H9 (cell line): ENCODE data around the gene CHCHD6. TPM values are rescaled to one million over a fixed set of nuclear protein-coding genes. Genes with fewer than 3 reads are reported as not detected.

Source experiments
- DNase-seq: peaks from one replicate; pipeline ENCODE4 v3.0.0-alpha.2; 2017
- H2AFZ ChIP-seq: one replicate; pipeline ENCODE4 v1.6.1; 2013; ENCODE audit warnings: mild to moderate bottlenecking, low read length, control low read depth, moderate library complexity
- H2AK5ac ChIP-seq: 2 replicates; pipeline ENCODE4 v1.6.1; 2013; ENCODE audit warnings: low read length, control low read depth, mixed read lengths; ENCODE audit not compliant: insufficient read length
- H2BK120ac ChIP-seq: one replicate; pipeline ENCODE4 v1.6.1; 2013; ENCODE audit warnings: low read depth, mild to moderate bottlenecking, low read length, control low read depth, inconsistent platforms; ENCODE audit not compliant: poor library complexity, severe bottlenecking
- H2BK12ac ChIP-seq: 2 replicates; pipeline ENCODE4 v1.6.1; 2013; ENCODE audit warnings: low read length, control low read depth, mixed read lengths, low read depth; ENCODE audit not compliant: insufficient read length
- H2BK15ac ChIP-seq: 2 replicates; pipeline ENCODE4 v1.6.1; 2013; ENCODE audit warnings: low read depth, low read length, control low read depth
- H2BK20ac ChIP-seq: one replicate; pipeline ENCODE4 v1.6.1; 2013; ENCODE audit warnings: low read depth, mild to moderate bottlenecking, low read length, control low read depth, inconsistent platforms; ENCODE audit not compliant: poor library complexity, severe bottlenecking
- H2BK5ac ChIP-seq: 2 replicates; pipeline ENCODE4 v1.6.1; 2013; ENCODE audit warnings: low read length, control low read depth, mixed read lengths; ENCODE audit not compliant: insufficient read length
- H3K14ac ChIP-seq: 2 replicates; pipeline ENCODE4 v1.6.1; 2013; ENCODE audit warnings: low read length, control low read depth; ENCODE audit not compliant: insufficient read depth
- H3K18ac ChIP-seq: 2 replicates; pipeline ENCODE4 v1.6.1; 2013; ENCODE audit warnings: low read depth, mild to moderate bottlenecking, mixed read lengths, low read length, control low read depth; ENCODE audit not compliant: insufficient read length
- H3K23ac ChIP-seq: 2 replicates; pipeline ENCODE4 v1.6.1; 2013; ENCODE audit warnings: low read length, control low read depth, mixed read lengths, low read depth; ENCODE audit not compliant: insufficient read length
- H3K23me2 ChIP-seq: 2 replicates; pipeline ENCODE4 v1.6.1; 2013; ENCODE audit warnings: low read depth, mild to moderate bottlenecking, mixed read lengths, low read length, control low read depth; ENCODE audit not compliant: insufficient read length, poor library complexity, severe bottlenecking
- H3K27ac ChIP-seq: 2 replicates; pipeline ENCODE4 v1.5.1; 2013; ENCODE audit warnings: low read length, control low read depth, mixed read lengths, low read depth; ENCODE audit not compliant: insufficient read length
- H3K27me3 ChIP-seq: 2 replicates; pipeline ENCODE4 v1.6.1; 2013; ENCODE audit warnings: low read length, control low read depth, inconsistent platforms; ENCODE audit not compliant: insufficient read depth
- H3K4ac ChIP-seq: 2 replicates; pipeline ENCODE4 v1.6.1; 2013; ENCODE audit warnings: low read depth, mild to moderate bottlenecking, control low read depth, inconsistent platforms, low read length, moderate library complexity
- H3K4me1 ChIP-seq: 2 replicates; pipeline ENCODE4 v1.6.1; 2013; ENCODE audit warnings: low read length, control low read depth, inconsistent platforms; ENCODE audit not compliant: insufficient read depth
- H3K4me2 ChIP-seq: 2 replicates; pipeline ENCODE4 v1.6.1; 2013; ENCODE audit warnings: low read length, control low read depth, mixed read lengths; ENCODE audit not compliant: insufficient read length, insufficient read depth
- H3K56ac ChIP-seq: 2 replicates; pipeline ENCODE4 v1.6.1; 2013; ENCODE audit warnings: low read depth, mild to moderate bottlenecking, mixed read lengths, low read length, control low read depth; ENCODE audit not compliant: insufficient read length
- H3K79me1 ChIP-seq: 2 replicates; pipeline ENCODE4 v1.6.1; 2013; ENCODE audit warnings: low read depth, mild to moderate bottlenecking, moderate library complexity, low read length, control low read depth, inconsistent platforms; ENCODE audit not compliant: insufficient read depth, poor library complexity, severe bottlenecking
- H3K79me2 ChIP-seq: 2 replicates; pipeline ENCODE4 v1.6.1; 2013; ENCODE audit warnings: low read length, control low read depth, inconsistent platforms; ENCODE audit not compliant: insufficient read depth
- H3K9ac ChIP-seq: 2 replicates; pipeline ENCODE4 v1.6.1; 2013; ENCODE audit warnings: low read length, control low read depth, mixed read lengths; ENCODE audit not compliant: insufficient read length; ENCODE audit errors: extremely low read depth
- H3K9me3 ChIP-seq: one replicate; pipeline ENCODE4 v1.6.1; 2013; ENCODE audit warnings: low read depth, low read length, inconsistent platforms; ENCODE audit not compliant: control insufficient read depth
- H3T11ph ChIP-seq: one replicate; pipeline ENCODE4 v1.6.1; 2013; ENCODE audit warnings: mild to moderate bottlenecking, low read length, control low read depth, inconsistent platforms
- H4K20me1 ChIP-seq: one replicate; pipeline ENCODE4 v1.6.1; 2013; ENCODE audit not compliant: control insufficient read depth, insufficient read length, insufficient read depth
- H4K5ac ChIP-seq: 2 replicates; pipeline ENCODE4 v1.6.1; 2013; ENCODE audit warnings: low read depth, mild to moderate bottlenecking, mixed read lengths, low read length, control low read depth; ENCODE audit not compliant: insufficient read length
- H4K8ac ChIP-seq: replicated peaks from 2 replicates; pipeline ENCODE4 v1.6.1; 2013; ENCODE audit warnings: low read length, control low read depth, mixed read lengths, low read depth; ENCODE audit not compliant: insufficient read length
- H4K91ac ChIP-seq: 2 replicates; pipeline ENCODE4 v1.6.1; 2013; ENCODE audit warnings: low read depth, mild to moderate bottlenecking, moderate library complexity, mixed read lengths, low read length, control low read depth; ENCODE audit not compliant: insufficient read length
- H3K27ac Mint-ChIP-seq, 3 experiments: 2 replicates in 2 of 3; 3 replicates in 1 of 3; pipeline ENCODE4 v1.8.0; 2020 to 2021; ENCODE audit warnings: mixed read lengths in 3 of 3, mild to moderate bottlenecking in 1 of 3, moderate library complexity in 1 of 3
- H3K27me3 Mint-ChIP-seq: 2 replicates; pipeline ENCODE4 v1.8.0; 2021; ENCODE audit warnings: low read depth, mild to moderate bottlenecking, moderate library complexity, mixed read lengths
- H3K36me3 Mint-ChIP-seq, 3 experiments: 2 replicates in 2 of 3; 3 replicates in 1 of 3; pipeline ENCODE4 v1.8.0; 2020 to 2021; ENCODE audit warnings: low read depth in 3 of 3, mixed read lengths in 3 of 3; ENCODE audit not compliant: insufficient read depth in 1 of 3
- H3K4me1 Mint-ChIP-seq, 2 experiments: 2 replicates each; pipeline ENCODE4 v1.8.0; 2020; ENCODE audit warnings: mixed read lengths in 2 of 2
- H3K4me3 Mint-ChIP-seq, 2 experiments: 2 replicates in 1 of 2; 3 replicates in 1 of 2; pipeline ENCODE4 v1.8.0; 2020 to 2021; ENCODE audit warnings: mild to moderate bottlenecking in 2 of 2, mixed read lengths in 2 of 2, moderate library complexity in 1 of 2
- H3K9me3 Mint-ChIP-seq, 2 experiments: 2 replicates in 1 of 2; 3 replicates in 1 of 2; pipeline ENCODE4 v1.8.0; 2020; ENCODE audit warnings: mild to moderate bottlenecking in 2 of 2, mixed read lengths in 2 of 2, moderate library complexity in 1 of 2
- WGBS: extraction: QIAGEN DNeasy Blood & Tissue Kit; methylation state at CpG from one replicate; pipeline ENCODE4 v1.1.7; 2013; ENCODE audit warnings: missing lambda C conversion rate, low lambda C conversion rate, mixed read lengths; ENCODE audit not compliant: insufficient read length; ENCODE audit errors: extremely low coverage; 5-methylcytosine and 5-hydroxymethylcytosine counted together
- total RNA-seq: library from RNA; stranded (reverse); gene quantifications from 2 replicates; pipeline ENCODE4 v1.2.1, GENCODE V29; 2021
- TF ChIP-seq, protein P1 (sequence below): fragments of 200-600 bp; sonication (generic); conservative IDR thresholded peaks from 3 replicates; pipeline ENCODE4 v1.8.0; 2021; ENCODE audit warnings: antibody characterized with exemption, mild to moderate bottlenecking

The CHCHD6 gene
- total RNA-seq, 1 experiment from 2014 or later, result 34.2 TPM

DNA sequence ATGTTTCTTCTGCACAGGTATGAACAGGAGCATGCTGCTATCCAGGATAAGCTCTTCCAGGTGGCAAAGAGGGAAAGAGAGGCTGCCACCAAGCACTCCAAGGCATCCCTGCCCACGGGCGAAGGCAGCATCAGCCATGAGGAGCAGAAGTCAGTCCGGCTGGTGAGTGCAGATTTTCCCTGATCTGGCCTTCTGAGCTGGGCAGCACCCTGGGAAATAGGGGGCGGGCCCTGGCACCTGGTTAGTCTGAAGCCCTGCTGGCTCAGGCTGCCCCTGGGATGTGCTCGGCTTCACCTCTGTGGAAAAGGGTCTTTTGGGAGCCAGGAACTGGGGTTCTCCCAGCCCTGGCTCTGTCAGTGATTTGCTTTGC, 29.0 kb downstream of the CHCHD6 start:
- Histone ChIP-seq H4K8ac (no peak overlapping the region), H3K23ac (no peak overlapping the region), H3K56ac (no peak overlapping the region), H3K23me2 (no peaks in the 10 kb centered on the region), H3K4me1 (no peaks in the 10 kb centered on the region; the same call in 1 of the 2 replicates), H2AFZ (no peak overlapping the region), H2AK5ac (no peak overlapping the region), H3K9me3 (no peaks in the 10 kb centered on the region), H3K14ac (no peak overlapping the region), H2BK15ac (no peak overlapping the region), H3K27me3 (no peaks in the 10 kb centered on the region), H2BK12ac (no peak overlapping the region), H3K79me2 (no peaks in the 10 kb centered on the region), H4K5ac (no peak overlapping the region), H3K4ac (no peak overlapping the region), H3K27ac (no peak overlapping the region), H4K20me1 (no peaks in the 10 kb centered on the region), H3K9ac (no peak overlapping the region), H3K79me1 (no peaks in the 10 kb centered on the region), H3K4me2 (no peak overlapping the region), H2BK120ac (no peak overlapping the region), H2BK20ac (no peak overlapping the region), H3K18ac (no peak overlapping the region), H3T11ph (no peak overlapping the region), H2BK5ac (no peak overlapping the region), H4K91ac (no peak overlapping the region)
- peak overlapping the region in 1 of 3 experiments; percentile 17; a peak in 1 of 7 replicates for H3K27ac Mint-ChIP-seq
- no peak overlapping the region for H3K4me3 Mint-ChIP-seq
- TF ChIP-seq, protein P1, sequence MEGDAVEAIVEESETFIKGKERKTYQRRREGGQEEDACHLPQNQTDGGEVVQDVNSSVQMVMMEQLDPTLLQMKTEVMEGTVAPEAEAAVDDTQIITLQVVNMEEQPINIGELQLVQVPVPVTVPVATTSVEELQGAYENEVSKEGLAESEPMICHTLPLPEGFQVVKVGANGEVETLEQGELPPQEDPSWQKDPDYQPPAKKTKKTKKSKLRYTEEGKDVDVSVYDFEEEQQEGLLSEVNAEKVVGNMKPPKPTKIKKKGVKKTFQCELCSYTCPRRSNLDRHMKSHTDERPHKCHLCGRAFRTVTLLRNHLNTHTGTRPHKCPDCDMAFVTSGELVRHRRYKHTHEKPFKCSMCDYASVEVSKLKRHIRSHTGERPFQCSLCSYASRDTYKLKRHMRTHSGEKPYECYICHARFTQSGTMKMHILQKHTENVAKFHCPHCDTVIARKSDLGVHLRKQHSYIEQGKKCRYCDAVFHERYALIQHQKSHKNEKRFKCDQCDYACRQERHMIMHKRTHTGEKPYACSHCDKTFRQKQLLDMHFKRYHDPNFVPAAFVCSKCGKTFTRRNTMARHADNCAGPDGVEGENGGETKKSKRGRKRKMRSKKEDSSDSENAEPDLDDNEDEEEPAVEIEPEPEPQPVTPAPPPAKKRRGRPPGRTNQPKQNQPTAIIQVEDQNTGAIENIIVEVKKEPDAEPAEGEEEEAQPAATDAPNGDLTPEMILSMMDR, result no peak
- H3K36me3 Mint-ChIP-seq, result peaks cover 20 to 30% (median 24%) of the 10 kb centered on the region in 3 experiments
- no peak for DNase-seq
- H3K27me3 Mint-ChIP-seq, result no peaks in the 10 kb centered on the region
- no CpG with 5 or more reads among the region's 5 CpGs for WGBS
- H3K9me3 Mint-ChIP-seq, result no peaks in the 10 kb centered on the region
- H3K4me1 Mint-ChIP-seq, result peaks cover 0 to 2% of the 10 kb centered on the region in 2 experiments; a peak in 3 of 4 replicates
